OCI-LY1 (cell line): ENCODE data around the gene IGFBP4.

Experiments
- H2AFZ ChIP-seq: fragments of 200-600 bp; sonication (generic), shearing (Covaris generic); 2 replicates; pipeline ENCODE4 v1.6.0; 2014; ENCODE audit warnings: antibody characterized with exemption, mild to moderate bottlenecking, low read length
- H3F3A ChIP-seq: fragments of 200-600 bp; sonication (generic), shearing (Covaris generic); 2 replicates; pipeline ENCODE4 v1.6.0; 2014; ENCODE audit warnings: mild to moderate bottlenecking, antibody characterized with exemption, low read length, moderate library complexity; ENCODE audit not compliant: insufficient read depth
- H3K27ac ChIP-seq: fragments of 200-600 bp; sonication (generic); 2 replicates; pipeline ENCODE4 v1.5.1; 2014; ENCODE audit warnings: low read length, mixed run types, mild to moderate bottlenecking, low read depth; ENCODE audit not compliant: poor library complexity, severe bottlenecking
- H3K27me3 ChIP-seq: fragments of 200-600 bp; sonication (generic); 2 replicates; pipeline ENCODE4 v1.6.0; 2014; ENCODE audit warnings: antibody characterized with exemption, mild to moderate bottlenecking, low read length, moderate library complexity; ENCODE audit not compliant: insufficient read depth
- H3K36me3 ChIP-seq: fragments of 200-600 bp; sonication (generic); 2 replicates; pipeline ENCODE4 v1.6.1; 2014; ENCODE audit warnings: mild to moderate bottlenecking, antibody characterized with exemption, low read length, moderate library complexity, mixed read lengths; ENCODE audit not compliant: insufficient read depth
- H3K4me1 ChIP-seq: fragments of 200-600 bp; sonication (generic); 2 replicates; pipeline ENCODE4 v1.5.1; 2014; ENCODE audit warnings: mild to moderate bottlenecking, low read length, moderate library complexity; ENCODE audit not compliant: insufficient read depth, severe bottlenecking
- H3K4me2 ChIP-seq: fragments of 200-600 bp; sonication (generic), shearing (Covaris generic); 2 replicates; pipeline ENCODE4 v1.6.1; 2014; ENCODE audit warnings: low read length
- H3K4me3 ChIP-seq: fragments of 200-600 bp; sonication (generic); 2 replicates; pipeline ENCODE4 v1.5.1; 2014; ENCODE audit warnings: low read length, low read depth, mild to moderate bottlenecking, mixed read lengths; ENCODE audit not compliant: poor library complexity, severe bottlenecking
- H3K79me2 ChIP-seq: fragments of 200-600 bp; shearing (Covaris generic); 2 replicates; pipeline ENCODE4 v1.6.1; 2016; ENCODE audit warnings: mixed run types, low read length, mixed read lengths; ENCODE audit not compliant: insufficient read depth
- H3K9ac ChIP-seq: fragments of 200-600 bp; sonication (generic), shearing (Covaris generic); 2 replicates; pipeline ENCODE4 v1.6.1; 2014; ENCODE audit warnings: mild to moderate bottlenecking, low read length, mixed read lengths
- H3K9me2 ChIP-seq: fragments of 200-600 bp; sonication (generic), shearing (Covaris generic); 2 replicates; pipeline ENCODE4 v1.6.1; 2014; ENCODE audit warnings: low read depth, mild to moderate bottlenecking, low read length, mixed read lengths
- H3K9me3 ChIP-seq: fragments of 200-600 bp; shearing (Covaris generic); 2 replicates; pipeline ENCODE4 v1.6.1; 2014; ENCODE audit warnings: low read length, mixed read lengths
- H4K20me1 ChIP-seq: fragments of 200-600 bp; sonication (generic), shearing (Covaris generic); 2 replicates; pipeline ENCODE4 v1.6.0; 2016; ENCODE audit warnings: mild to moderate bottlenecking, low read length; ENCODE audit not compliant: insufficient read depth
- CTCF ChIP-seq: fragments of 200-600 bp; sonication (generic), shearing (Covaris generic); IDR thresholded peaks from 2 replicates; pipeline ENCODE4 v1.5.1; 2017; ENCODE audit warnings: mild to moderate bottlenecking, antibody characterized with exemption, low read length, moderate library complexity, mixed read lengths
- EZH2 ChIP-seq: fragments of 200-600 bp; sonication (generic), shearing (Covaris generic); IDR thresholded peaks from 2 replicates; pipeline ENCODE4 v1.8.0; 2017; ENCODE audit warnings: borderline replicate concordance, mixed run types, mild to moderate bottlenecking, antibody characterized with exemption, low read length, moderate library complexity, mixed read lengths

Gene IGFBP4

GRCh38 chr17:40452216-40452787, 9.1 kb downstream of the IGFBP4 start:
- TF ChIP-seq CTCF, result no peak
- no peak for TF ChIP-seq EZH2
- H3K4me1 ChIP-seq, result no peaks in the 10 kb centered on the region
- no peaks in the 10 kb centered on the region for H3K9me2 ChIP-seq
- H4K20me1 ChIP-seq, result no peaks in the 10 kb centered on the region
- no peak overlapping the region for H3K27ac ChIP-seq
- H3K9ac ChIP-seq, result no peak overlapping the region
- no peaks in the 10 kb centered on the region for H3K36me3 ChIP-seq
- H3F3A ChIP-seq, result no peaks in the 10 kb centered on the region
- no peaks in the 10 kb centered on the region for H3K79me2 ChIP-seq
- no peak overlapping the region for H3K4me3 ChIP-seq
- H3K27me3 ChIP-seq, result peaks cover 13% of the 10 kb centered on the region
- H2AFZ ChIP-seq, result no peak overlapping the region
- H3K9me3 ChIP-seq, result no peaks in the 10 kb centered on the region
- no peak overlapping the region for H3K4me2 ChIP-seq

- no peak overlapping the region for H3K9ac ChIP-seq
- H2AFZ ChIP-seq, result no peak overlapping the region
- no peaks in the 10 kb centered on the region for H3K4me1 ChIP-seq
- H3K79me2 ChIP-seq, result no peaks in the 10 kb centered on the region
- TF ChIP-seq EZH2, result no peak
- TF ChIP-seq CTCF, result no peak
- H4K20me1 ChIP-seq, result no peaks in the 10 kb centered on the region
- H3K4me3 ChIP-seq, result no peak overlapping the region
- no peaks in the 10 kb centered on the region for H3K36me3 ChIP-seq
- peaks cover 12% of the 10 kb centered on the region for H3K27me3 ChIP-seq
- no peaks in the 10 kb centered on the region for H3K9me2 ChIP-seq
- no peaks in the 10 kb centered on the region for H3F3A ChIP-seq
- no peak overlapping the region for H3K27ac ChIP-seq
- H3K9me3 ChIP-seq, result no peaks in the 10 kb centered on the region
- H3K4me2 ChIP-seq, result no peak overlapping the region
Observed at GRCh38 chr17:40452921-40453378, 9.7 kb downstream of the IGFBP4 start.

- Histone ChIP-seq H3K36me3 (no peaks in the 10 kb centered on the region), H2AFZ (no peak overlapping the region), H3K79me2 (no peaks in the 10 kb centered on the region), H3K9me3 (no peaks in the 10 kb centered on the region), H3K27me3 (peaks cover 9% of the 10 kb centered on the region), H3K4me1 (no peaks in the 10 kb centered on the region), H3F3A (no peaks in the 10 kb centered on the region), H3K4me3 (no peak overlapping the region), H3K4me2 (no peak overlapping the region), H4K20me1 (no peaks in the 10 kb centered on the region), H3K27ac (no peak overlapping the region), H3K9me2 (no peaks in the 10 kb centered on the region), H3K9ac (no peak overlapping the region)
- TF ChIP-seq CTCF (no peak), EZH2 (no peak)
Observed at GRCh38 chr17:40453881-40454612, 10.8 kb downstream of the IGFBP4 start.
